Body of pancreas (tissue), 4 donors: ENCODE measurements around the gene ADGRB3.

ENCODE experiments used
- CTCF ChIP-seq, 7 experiments: fragments of 450-650 bp in 4 of 7; fragments of 200-600 bp in 3 of 7; sonication (generic) in 3 of 7; IDR thresholded peaks; one replicate each; pipeline ENCODE4 v1.5.1; 2016 to 2019; ENCODE audit warnings: antibody characterized with exemption in 7 of 7
- POLR2A ChIP-seq, 3 donors: fragments of 450-650 bp; IDR thresholded peaks; one replicate each; pipeline ENCODE4 v1.6.1; 2016; ENCODE audit warnings: antibody characterized with exemption in 3 of 3, mild to moderate bottlenecking in 2 of 3

DNA sequence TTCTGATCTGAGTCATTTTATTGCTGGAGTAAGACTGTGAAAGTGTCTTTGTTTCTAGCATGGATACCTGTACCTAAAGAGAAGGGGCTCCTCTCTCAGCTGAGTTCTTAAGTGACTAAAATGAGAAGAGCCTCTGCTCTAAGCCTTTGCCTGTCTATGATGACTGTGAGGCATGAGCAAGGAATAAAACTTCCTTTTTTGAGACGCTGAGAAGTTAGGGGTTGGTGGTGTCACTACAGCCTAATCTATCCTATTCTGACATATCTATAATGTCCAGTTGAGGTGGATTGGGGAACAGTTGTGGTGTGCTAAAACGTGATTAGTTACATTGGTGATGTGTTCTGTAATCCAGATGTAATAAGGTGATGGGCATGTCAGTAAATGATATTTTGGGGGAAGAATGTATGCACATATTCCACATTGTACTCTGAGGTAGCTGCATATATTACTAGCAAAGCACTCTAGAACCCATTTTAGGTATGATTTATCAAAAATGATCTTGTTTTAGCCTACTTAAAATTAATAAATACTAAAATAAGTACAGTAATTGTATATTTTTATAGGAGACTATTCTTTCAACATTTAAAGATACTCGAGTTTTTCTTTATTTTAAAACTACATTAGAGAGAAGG is 18.1 kb downstream of the ADGRB3 start:
- TF ChIP-seq CTCF (IDR thresholded peaks at IDR 0.05) (no peak), POLR2A (IDR thresholded peaks at IDR 0.05) (no peak)
